Head of caudate nucleus (tissue), 42 donors: ENCODE data around the gene GGT6.
"Not testable (repeated sequence)": the region's sequence is repeated elsewhere in the genome, so short reads cannot be mapped to it uniquely, and the experiment has no call there.

Experiments used
- DNase-seq, 42 donors: peaks; one replicate each; pipeline versions ENCODE4 v3.0.0 to v3.0.0-alpha.2; 2020 to 2021; ENCODE audit warnings: mixed read lengths in 7 of 42
- intact Hi-C: fragments of 100-400 bp; cut with DNase I; formaldehyde crosslinking; loops from one replicate; pipeline ENCODE4 v1.15.0; 2022

The GGT6 gene

GRCh38 chr17:4579678-4580077 is 19.3 kb upstream of the GGT6 start:
- DNase-seq = no peak
- intact Hi-C loops = no loop called here

- intact Hi-C loops, DNase-seq: not testable (repeated sequence)
These were observed 18.0 kb upstream of the GGT6 start for GRCh38 chr17:4578349-4578748.

GRCh38 chr17:4577386-4577993 is 17.1 kb upstream of the GGT6 start:
- intact Hi-C loops = no loop called here
- no peak for DNase-seq

- intact Hi-C loops = no loop called here
- DNase-seq = no peak
These were observed 16.4 kb upstream of the GGT6 start for GRCh38 chr17:4576729-4577322.

- DNase-seq = no peak
- intact Hi-C loops = no loop called here
These were observed 15.8 kb upstream of the GGT6 start for GRCh38 chr17:4576161-4576558.

- intact Hi-C loops = no loop called here
- no peak for DNase-seq
These were observed 14.2 kb upstream of the GGT6 start for GRCh38 chr17:4574448-4575045.

- intact Hi-C loops = no loop called here
- no peak for DNase-seq
These were observed 13.3 kb upstream of the GGT6 start for GRCh38 chr17:4573669-4574068.

- intact Hi-C loops = no loop called here
These were observed 12.7 kb upstream of the GGT6 start for GRCh38 chr17:4573115-4573514.

GRCh38 chr17:4572131-4572530 is 11.8 kb upstream of the GGT6 start:
- DNase-seq = no peak
- intact Hi-C loops = no loop called here

More at GRCh38 chr17:4573115-4573514, 12.7 kb upstream of the GGT6 start:
- no peak for DNase-seq

- intact Hi-C loops = no loop called here
- DNase-seq = no peak
These were observed 9.2 kb upstream of the GGT6 start for GRCh38 chr17:4569591-4569990.

- intact Hi-C loops = no loop called here
These were observed 6.4 kb upstream of the GGT6 start for GRCh38 chr17:4566785-4567184.

GRCh38 chr17:4565209-4566141 is 5.1 kb upstream of the GGT6 start:
- peak; percentile 50 to 89 (median 75) for DNase-seq
- intact Hi-C loops = no loop called here

More at GRCh38 chr17:4566785-4567184, 6.4 kb upstream of the GGT6 start:
- peak in 28 of 42 donors; percentile 32 to 81 (median 56) for DNase-seq

- DNase-seq = no peak
- intact Hi-C loops = loop anchor here (5.0 kb wide), 1 partner anchor 65 kb away; no protein-coding TSS in a partner anchor
These were observed 1.9 kb upstream of the GGT6 start for GRCh38 chr17:4562015-4562969.

- intact Hi-C loops = loop anchor here (5.0 kb wide), 1 partner anchor 66 kb away; no protein-coding TSS in a partner anchor
- no peak for DNase-seq
These were observed 470 bp upstream of the GGT6 start for GRCh38 chr17:4560837-4561256.

- DNase-seq = no peak
- intact Hi-C loops = loop anchor here (5.0 kb wide), 2 partner anchors 67 to 143 kb away; no protein-coding TSS in a partner anchor
These were observed 411 bp downstream of the GGT6 start for GRCh38 chr17:4559966-4560365.

GRCh38 chr17:4559139-4559791 is 1.1 kb downstream of the GGT6 start:
- intact Hi-C loops = loop anchor here (5.0 kb wide), 1 partner anchor 142 kb away; no protein-coding TSS in a partner anchor
- DNase-seq = no peak

- intact Hi-C loops = loop anchor here (5.0 kb wide), 1 partner anchor 141 kb away; no protein-coding TSS in a partner anchor
- DNase-seq = no peak
These were observed 1.9 kb downstream of the GGT6 start for GRCh38 chr17:4558347-4558971.
